ENCODE measurements around the gene GPR31. TPM values are rescaled to one million over a fixed set of nuclear protein-coding genes. Genes with fewer than 3 reads are reported as not detected.

The GPR31 gene
- total and polyA plus RNA-seq, 2 donors (not counting 1 experiment from before 2014, with no cell fraction given) = not detected

DNA sequence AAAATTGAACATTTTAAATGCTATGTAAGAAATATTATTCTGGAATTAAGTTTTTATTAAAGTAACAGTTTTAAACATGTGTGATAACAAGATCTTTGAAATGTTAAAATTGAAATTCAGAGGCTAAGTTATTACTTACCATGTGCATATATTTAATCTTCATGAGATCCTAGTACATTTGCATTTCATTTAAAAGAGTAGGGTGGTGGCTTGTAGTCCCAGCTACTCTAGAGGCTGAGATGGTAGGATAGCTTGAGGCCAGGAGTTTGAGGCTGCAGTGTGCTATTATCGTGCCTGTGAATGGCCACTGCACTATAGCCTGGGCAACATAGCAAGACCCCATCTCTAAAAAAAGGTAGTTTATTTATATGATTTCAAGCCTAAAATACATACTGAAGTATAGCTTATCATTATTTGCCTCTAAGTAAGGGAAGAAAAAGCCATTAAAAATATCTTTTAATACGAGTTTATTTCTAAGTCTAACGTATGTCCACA lies 31.9 kb downstream of the GPR31 start:
- ChIA-PET POLR2A (interaction anchor here (0.6 to 14.2 kb wide), 3 partner anchors 32 to 177 kb away, joined by 9 to 432 read pairs (median 12); partner anchors contain the start of gene CEP43), CTCF (interaction anchor here (0.5 to 22.6 kb wide), 4 partner anchors 8 to 138 kb away, joined by 3 to 437 read pairs (median 86); no protein-coding TSS in a partner anchor)
- Histone ChIP-seq H4K20me1 (ENCODE audit: control insufficient read depth, insufficient read depth, low read length, poor library complexity, severe bottlenecking) (peaks cover 44% of the 10 kb centered on the region), H2AFZ (ENCODE audit: insufficient read depth, low read depth, low read length, poor library complexity, severe bottlenecking) (no peak overlapping the region), H3K36me3 (replicated peaks in 1 of 2; ENCODE audit: control extremely low read depth in 1 of 2, control insufficient read depth in 1 of 2, extremely low read depth in 1 of 2, insufficient read depth in 2 of 2, low read length in 1 of 2) (peaks cover 3 to 52% of the 10 kb centered on the region in 2 experiments), H3K4me3 (ENCODE audit: control extremely low read depth in 1 of 5, extremely low read depth in 1 of 5, insufficient read depth in 1 of 5, low read depth in 2 of 5, low read length in 4 of 5) (peak overlapping the region in 4 of 5 experiments; percentile 28 to 97 (median 84)), H3K9ac (ENCODE audit: low read length) (peak overlapping the region; percentile 92), H3K9me3 (ENCODE audit: control extremely low read depth in 1 of 3, control insufficient read depth in 2 of 3, insufficient read depth in 1 of 3, low read length in 2 of 3) (peaks cover 0 to 6% (median 0%) of the 10 kb centered on the region in 3 donors), H3K4me2 (replicated peaks; ENCODE audit: low read depth, low read length, poor library complexity, severe bottlenecking) (peak overlapping the region; percentile 79), H3K27me3 (replicated peaks in 1 of 4; ENCODE audit: control extremely low read depth in 1 of 4, control insufficient read depth in 3 of 4, insufficient read depth in 4 of 4, low read length in 3 of 4) (no peaks in the 10 kb centered on the region), H3K4me1 (ENCODE audit: control insufficient read depth in 2 of 2, insufficient read depth in 2 of 2, low read length in 2 of 2) (peaks cover 71 to 79% of the 10 kb centered on the region in 2 donors), H3K79me2 (ENCODE audit: control insufficient read depth, insufficient read depth, low read length) (peaks cover 93% of the 10 kb centered on the region), H3K27ac (ENCODE audit: low read length in 2 of 2) (peak overlapping the region in 1 of 2 donors; percentile 76)
- H3K27ac Mint-ChIP-seq = peak overlapping the region; percentile 80
- intact Hi-C loops (cut with micrococcal nuclease) = loop anchor here (2.0 to 10.0 kb wide), 2 partner anchors 31 to 741 kb away; partner anchors contain the start of gene MPC1
- no peaks in the 10 kb centered on the region for H3K27me3 Mint-ChIP-seq
- no peak for ATAC-seq (ENCODE audit: low read depth)
- DNase-seq = no peak
- H3K4me1 Mint-ChIP-seq = peaks cover 84% of the 10 kb centered on the region
- TF ChIP-seq EZH2 (IDR thresholded peaks at IDR 0.05; ENCODE audit: borderline replicate concordance, insufficient read depth, low read depth, low read length, poor library complexity, severe bottlenecking) = no peak
- TF ChIP-seq, protein P1, sequence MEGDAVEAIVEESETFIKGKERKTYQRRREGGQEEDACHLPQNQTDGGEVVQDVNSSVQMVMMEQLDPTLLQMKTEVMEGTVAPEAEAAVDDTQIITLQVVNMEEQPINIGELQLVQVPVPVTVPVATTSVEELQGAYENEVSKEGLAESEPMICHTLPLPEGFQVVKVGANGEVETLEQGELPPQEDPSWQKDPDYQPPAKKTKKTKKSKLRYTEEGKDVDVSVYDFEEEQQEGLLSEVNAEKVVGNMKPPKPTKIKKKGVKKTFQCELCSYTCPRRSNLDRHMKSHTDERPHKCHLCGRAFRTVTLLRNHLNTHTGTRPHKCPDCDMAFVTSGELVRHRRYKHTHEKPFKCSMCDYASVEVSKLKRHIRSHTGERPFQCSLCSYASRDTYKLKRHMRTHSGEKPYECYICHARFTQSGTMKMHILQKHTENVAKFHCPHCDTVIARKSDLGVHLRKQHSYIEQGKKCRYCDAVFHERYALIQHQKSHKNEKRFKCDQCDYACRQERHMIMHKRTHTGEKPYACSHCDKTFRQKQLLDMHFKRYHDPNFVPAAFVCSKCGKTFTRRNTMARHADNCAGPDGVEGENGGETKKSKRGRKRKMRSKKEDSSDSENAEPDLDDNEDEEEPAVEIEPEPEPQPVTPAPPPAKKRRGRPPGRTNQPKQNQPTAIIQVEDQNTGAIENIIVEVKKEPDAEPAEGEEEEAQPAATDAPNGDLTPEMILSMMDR (IDR thresholded peaks at IDR 0.05) = no peak
- H3K9me3 Mint-ChIP-seq (ENCODE audit: insufficient read depth) = no peaks in the 10 kb centered on the region
- H3K4me3 Mint-ChIP-seq = peak overlapping the region; percentile 30
- WGBS (ENCODE audit: insufficient coverage) = no CpG with 5 or more reads among the region's 3 CpGs

DNA sequence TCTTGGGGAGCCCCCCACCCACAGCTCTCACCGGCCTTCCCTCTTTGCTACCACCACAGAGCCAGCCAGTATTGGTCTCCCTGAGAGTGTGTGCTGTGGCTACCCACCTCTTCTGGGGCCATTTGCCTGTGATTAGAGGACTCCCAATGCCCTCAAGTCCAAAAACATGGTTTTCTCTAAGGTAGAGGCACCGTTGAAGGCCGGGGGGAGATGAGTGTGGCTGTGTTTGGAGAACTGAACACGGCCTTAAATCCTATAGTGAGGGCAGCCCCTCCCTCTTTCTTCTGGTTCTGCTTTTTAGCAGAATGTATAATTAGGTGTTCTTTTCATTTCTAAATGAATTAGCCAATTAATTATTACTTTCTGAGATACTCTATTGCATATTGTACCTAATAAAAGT lies 32.4 kb downstream of the GPR31 start:
- CTCF ChIA-PET = interaction anchor here (0.8 to 22.6 kb wide), 5 partner anchors 12 to 137 kb away, joined by 3 to 437 read pairs (median 36); no protein-coding TSS in a partner anchor
- ATAC-seq (ENCODE audit: low read depth) (no peak), DNase-seq (peak; percentile 61)
- POLR2A ChIA-PET = interaction anchor here (1.6 to 14.2 kb wide), 5 partner anchors 8 to 127 kb away, joined by 7 to 432 read pairs (median 17); partner anchors contain the start of gene CEP43
- Histone ChIP-seq H2AFZ (ENCODE audit: insufficient read depth, low read depth, low read length, poor library complexity, severe bottlenecking) (no peak overlapping the region), H4K20me1 (ENCODE audit: control insufficient read depth, insufficient read depth, low read length, poor library complexity, severe bottlenecking) (peaks cover 39% of the 10 kb centered on the region), H3K27me3 (replicated peaks in 1 of 4; ENCODE audit: control extremely low read depth in 1 of 4, control insufficient read depth in 3 of 4, insufficient read depth in 4 of 4, low read length in 3 of 4) (no peaks in the 10 kb centered on the region), H3K4me2 (replicated peaks; ENCODE audit: low read depth, low read length, poor library complexity, severe bottlenecking) (peak overlapping the region; percentile 79), H3K9ac (ENCODE audit: low read length) (peak overlapping the region; percentile 92), H3K4me3 (ENCODE audit: control extremely low read depth in 1 of 5, extremely low read depth in 1 of 5, insufficient read depth in 1 of 5, low read depth in 2 of 5, low read length in 4 of 5) (peak overlapping the region; percentile 65 to 97 (median 81)), H3K9me3 (ENCODE audit: control extremely low read depth in 1 of 3, control insufficient read depth in 2 of 3, insufficient read depth in 1 of 3, low read length in 2 of 3) (peaks cover 0 to 6% (median 0%) of the 10 kb centered on the region in 3 donors), H3K79me2 (ENCODE audit: control insufficient read depth, insufficient read depth, low read length) (peaks cover 89% of the 10 kb centered on the region), H3K4me1 (ENCODE audit: control insufficient read depth in 2 of 2, insufficient read depth in 2 of 2, low read length in 2 of 2) (peaks cover 69 to 79% of the 10 kb centered on the region in 2 donors), H3K27ac (ENCODE audit: low read length in 2 of 2) (peak overlapping the region; percentile 97 to 98), H3K36me3 (replicated peaks in 1 of 2; ENCODE audit: control extremely low read depth in 1 of 2, control insufficient read depth in 1 of 2, extremely low read depth in 1 of 2, insufficient read depth in 2 of 2, low read length in 1 of 2) (peaks cover 3 to 48% of the 10 kb centered on the region in 2 experiments)
- Mint-ChIP-seq H3K27me3 (no peaks in the 10 kb centered on the region), H3K27ac (peak overlapping the region; percentile 97), H3K9me3 (ENCODE audit: insufficient read depth) (no peaks in the 10 kb centered on the region), H3K4me1 (peaks cover 84% of the 10 kb centered on the region), H3K4me3 (peak overlapping the region; percentile 96)
- TF ChIP-seq EZH2 (IDR thresholded peaks at IDR 0.05; ENCODE audit: borderline replicate concordance, insufficient read depth, low read depth, low read length, poor library complexity, severe bottlenecking) = no peak
- TF ChIP-seq, protein P1 (IDR thresholded peaks at IDR 0.05) = no peak
- intact Hi-C loops (cut with micrococcal nuclease) = loop anchor here (2.0 to 10.0 kb wide), 2 partner anchors 31 to 741 kb away; partner anchors contain the start of gene MPC1
- WGBS (ENCODE audit: insufficient coverage) = 0% methylated on average over 1 of the region's 4 CpGs
